DMS53 treated with DMSO at 0.1 percent for 48 hours (cell line): ENCODE results near the gene LANCL3.
A peak's percentile ranks its signal among the peaks of the same experiment; 100 is the strongest.

ENCODE experiments used
- DNase-seq: peaks from one replicate; lab custom pipeline; 2025; ENCODE audit not compliant: unreplicated experiment; lab: John Stamatoyannopoulos, UW

The LANCL3 gene

GRCh38 chrX:37678574-37678973 lies 107.1 kb downstream of the LANCL3 start:
- no peak for DNase-seq

DNA sequence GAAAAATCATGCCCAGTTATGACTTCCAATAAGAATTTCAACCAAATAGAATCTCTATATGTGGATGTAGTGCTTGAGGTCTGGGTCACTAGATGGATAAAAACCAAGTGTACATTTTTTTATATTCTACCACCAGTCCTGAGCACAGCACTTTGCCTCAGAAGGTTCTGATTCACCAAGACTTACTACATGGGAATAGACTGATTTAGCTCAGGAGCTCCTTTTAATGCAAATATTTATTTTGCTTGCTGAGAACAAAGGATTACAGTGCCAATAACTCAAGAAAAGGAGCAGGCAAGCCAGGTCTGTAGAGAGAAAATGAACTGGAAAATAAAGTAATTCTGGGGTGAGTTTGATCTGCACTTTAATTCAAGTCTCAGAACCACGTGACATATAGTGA lies 107.8 kb downstream of the LANCL3 start:
- DNase-seq: no peak

- DNase-seq: no peak
These were observed 108.4 kb downstream of the LANCL3 start for GRCh38 chrX:37679888-37680287.

- DNase-seq: no peak
These were observed 113.0 kb downstream of the LANCL3 start for GRCh38 chrX:37684426-37684825.

DNA sequence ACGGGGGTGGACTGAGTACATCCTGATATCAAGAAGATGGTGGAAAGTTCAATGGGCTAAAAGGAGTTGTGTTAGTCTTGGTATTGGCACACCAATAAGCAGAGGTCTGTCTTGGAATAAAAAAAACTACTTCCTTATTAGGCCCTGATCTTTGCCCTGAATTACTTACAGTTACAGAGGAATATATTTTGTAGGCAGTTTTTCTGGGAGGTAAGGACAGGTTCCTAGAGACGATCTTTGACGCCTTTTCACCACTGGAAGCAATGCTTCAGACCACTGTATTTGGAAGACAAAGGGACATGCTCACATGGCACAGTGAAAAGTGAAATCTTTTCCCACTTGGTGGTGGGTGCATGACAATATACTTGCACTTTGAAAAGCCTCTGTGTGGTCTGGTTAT lies 113.5 kb downstream of the LANCL3 start:
- DNase-seq: peak; percentile 12

GRCh38 chrX:37685381-37686359 lies 114.2 kb downstream of the LANCL3 start, which contains the start of gene XK:
Gene XK (plus strand): TSS chrX:37685791. CDS start chrX:37685962, 171 bp downstream.
- DNase-seq: peak; percentile 26

DNA sequence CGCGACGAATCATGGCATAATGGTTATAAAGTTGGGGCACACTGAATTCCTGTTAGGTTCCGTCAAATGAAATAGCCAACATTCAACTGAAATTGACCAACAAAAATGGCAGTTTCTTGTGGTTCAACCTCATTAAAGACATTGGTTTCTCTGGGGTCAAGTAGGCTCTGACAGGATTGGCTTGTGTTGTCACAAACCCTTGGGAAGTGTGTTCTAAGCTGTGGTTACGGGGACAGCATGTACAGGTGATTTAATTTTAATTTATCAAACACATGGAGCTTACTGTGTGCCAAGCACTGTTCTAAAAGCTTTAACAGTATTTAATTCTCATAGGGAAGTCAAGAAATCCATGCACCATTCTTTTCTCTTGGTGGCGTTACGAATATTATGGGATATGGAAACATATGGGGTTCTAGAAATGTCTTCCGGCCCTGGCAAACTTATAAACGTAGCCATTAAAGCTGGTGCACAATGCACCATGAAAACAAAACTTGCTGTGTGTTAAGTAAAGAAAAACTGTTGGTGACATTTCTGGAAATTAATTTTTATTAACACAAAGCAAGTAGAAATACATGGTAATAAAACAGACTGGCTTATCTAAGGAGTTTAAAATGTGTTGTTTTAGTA lies 115.0 kb downstream of the LANCL3 start:
- DNase-seq: no peak

DNA sequence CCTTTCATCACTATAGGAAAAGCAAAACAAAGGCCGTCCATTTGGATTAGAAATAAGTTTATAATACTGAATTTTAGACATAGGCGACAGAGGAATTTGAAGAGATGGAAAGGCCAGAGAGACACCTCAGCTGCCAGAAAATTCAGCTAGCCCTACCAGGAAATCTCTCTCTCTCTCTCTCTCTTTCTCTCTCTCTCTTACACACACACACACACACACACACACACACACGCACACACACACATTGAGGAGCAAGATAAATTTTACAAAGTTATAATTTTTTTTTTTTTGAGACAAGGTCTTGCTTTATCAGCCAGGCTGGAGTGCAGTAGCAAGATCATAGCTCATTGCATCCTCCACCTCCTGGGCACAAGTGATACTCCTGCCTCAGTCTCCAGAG lies 115.5 kb downstream of the LANCL3 start:
- no peak for DNase-seq

- no peak for DNase-seq
These were observed 118.7 kb downstream of the LANCL3 start for GRCh38 chrX:37690119-37690518.

- DNase-seq: no peak
These were observed 121.5 kb downstream of the LANCL3 start for GRCh38 chrX:37692918-37693317.

GRCh38 chrX:37697169-37697760 lies 125.8 kb downstream of the LANCL3 start:
- DNase-seq: no peak

- DNase-seq: no peak
These were observed 130.1 kb downstream of the LANCL3 start for GRCh38 chrX:37701588-37701987.

- DNase-seq: no peak
These were observed 140.5 kb downstream of the LANCL3 start for GRCh38 chrX:37711991-37712390.

GRCh38 chrX:37712458-37712857 lies 141.0 kb downstream of the LANCL3 start:
- DNase-seq: no peak

- no peak for DNase-seq
These were observed 143.0 kb downstream of the LANCL3 start for GRCh38 chrX:37714479-37714878.

- DNase-seq: no peak
These were observed 145.1 kb downstream of the LANCL3 start for GRCh38 chrX:37716602-37717001.

GRCh38 chrX:37717708-37718107 lies 146.2 kb downstream of the LANCL3 start:
- no peak for DNase-seq

DNA sequence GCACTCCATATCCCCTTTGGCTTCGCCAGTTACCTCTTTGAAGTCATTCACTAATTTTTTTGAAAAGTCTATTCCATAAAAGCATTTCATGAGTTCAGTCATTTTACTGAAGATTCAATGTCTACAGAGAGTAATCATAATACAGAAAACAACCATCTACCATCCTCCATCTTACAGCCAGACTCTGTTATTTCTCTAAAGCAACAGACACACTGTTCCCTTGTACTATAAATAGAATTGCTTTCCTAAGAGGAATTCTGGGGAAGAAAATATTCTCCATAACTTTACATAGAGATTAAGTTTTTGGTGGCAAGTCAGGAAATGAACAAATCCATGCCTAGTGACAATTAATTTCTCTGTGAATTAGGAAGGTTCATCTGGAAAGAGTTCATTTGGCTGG lies 151.1 kb downstream of the LANCL3 start:
- DNase-seq: no peak

DNA sequence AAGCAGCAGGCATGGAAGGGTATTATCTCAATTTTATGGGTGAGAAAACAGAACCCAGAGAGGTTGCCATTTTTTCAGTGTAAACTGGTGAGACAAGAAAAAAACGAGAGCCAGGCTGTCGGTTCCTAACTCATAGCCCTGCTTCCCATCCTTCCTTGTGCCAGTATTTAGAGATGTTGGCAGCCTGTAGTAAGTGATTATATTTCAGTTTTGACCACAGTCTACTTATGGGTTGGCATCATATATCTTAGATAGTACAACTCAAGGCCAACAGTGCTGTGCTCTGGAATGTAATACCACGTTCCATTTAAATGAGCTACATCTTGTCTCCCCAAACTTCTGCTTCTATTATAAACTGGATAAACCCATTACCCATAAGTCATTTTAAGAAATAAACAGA lies 154.9 kb downstream of the LANCL3 start:
- no peak for DNase-seq
